GM21619 (cell line): Measurements from ENCODE around the gene ULBP2.
"Not testable (repeated sequence)": the region's sequence is repeated elsewhere in the genome, so short reads cannot be mapped to it uniquely, and the experiment has no call there.

Source experiments
- ATAC-seq: cut with Tn5 transposase; IDR thresholded peaks from one replicate; pipeline ENCODE4 v1.9.1; 2021; ENCODE audit not compliant: unreplicated experiment

The ULBP2 gene

DNA sequence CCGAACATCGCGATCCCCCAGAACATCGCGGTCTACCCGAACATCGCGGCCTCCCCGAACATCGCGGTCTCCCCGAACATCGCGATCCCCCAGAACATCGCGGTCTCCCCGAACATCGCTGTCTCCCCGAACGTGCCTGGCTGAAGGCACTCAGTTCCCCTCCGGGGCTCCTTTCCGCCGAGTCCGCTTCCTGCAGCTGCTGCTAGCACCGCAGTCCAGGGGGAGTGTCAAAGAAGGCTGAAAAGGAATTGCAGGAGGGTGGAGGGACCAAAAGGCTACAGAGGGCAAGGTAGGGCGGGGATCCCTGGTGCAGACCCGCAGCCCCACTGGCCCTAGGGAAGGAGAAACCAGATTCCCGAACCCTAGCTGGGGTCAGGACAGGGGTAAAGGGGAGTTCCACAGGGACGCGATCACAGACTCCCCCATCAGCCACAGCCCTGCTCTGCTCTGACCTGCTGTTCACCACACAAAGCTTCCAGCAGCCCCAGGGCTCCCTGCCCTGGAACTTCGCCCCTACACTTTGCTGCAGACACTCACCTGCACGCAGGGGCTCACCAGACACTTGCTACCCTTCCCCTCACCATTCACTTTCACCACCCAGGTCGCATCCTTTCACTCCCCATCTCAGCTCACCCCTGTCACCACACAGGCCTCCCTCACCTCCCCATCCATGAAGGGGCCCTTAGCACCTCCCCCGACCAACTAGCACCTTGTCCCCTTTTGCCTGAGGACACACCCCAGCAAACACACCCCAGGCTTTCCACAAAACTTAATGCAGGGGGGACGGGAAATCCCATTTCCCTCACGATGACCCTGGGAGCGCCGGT lies 23.6 kb downstream of the ULBP2 start:
- no peak for ATAC-seq

DNA sequence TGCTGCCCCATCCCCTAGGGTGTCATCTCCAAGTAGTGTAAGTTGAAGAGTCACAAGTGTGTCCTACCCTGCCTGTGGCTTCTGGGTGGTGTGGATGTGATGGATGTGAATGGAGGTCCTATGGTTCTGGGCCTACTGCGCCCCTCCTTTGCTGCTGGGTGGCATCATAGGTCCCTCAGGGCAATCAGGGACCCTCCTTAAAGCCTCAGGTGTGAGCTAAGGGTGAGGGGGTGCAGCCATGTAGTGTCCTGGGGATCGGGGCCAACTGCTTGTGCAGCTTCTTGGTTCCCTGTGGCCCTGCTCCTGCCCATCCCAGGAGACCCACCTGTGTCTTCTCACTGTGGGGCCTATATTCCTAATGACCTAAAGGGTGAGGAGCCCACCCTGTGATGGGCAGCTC lies 24.5 kb downstream of the ULBP2 start:
- not testable (repeated sequence) for ATAC-seq

DNA sequence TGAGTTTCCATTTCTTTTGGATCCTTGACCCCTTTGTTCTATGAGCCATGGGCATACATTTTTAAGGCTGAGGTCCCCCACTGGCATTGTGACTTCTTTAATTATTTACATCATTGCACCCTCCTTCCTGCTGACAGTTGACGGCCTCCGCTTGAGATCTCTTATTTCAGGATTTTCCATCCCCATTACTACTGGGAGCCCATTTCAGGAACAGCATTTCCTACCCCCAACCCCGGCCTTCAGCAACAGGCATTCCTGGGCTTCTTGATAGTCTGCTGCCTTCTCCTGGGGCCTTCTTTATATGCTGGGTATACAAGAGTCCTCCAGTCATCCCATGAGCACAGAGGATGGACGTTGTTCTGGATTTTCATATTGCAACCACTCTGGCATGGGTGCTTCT lies 25.8 kb downstream of the ULBP2 start:
- no peak for ATAC-seq

DNA sequence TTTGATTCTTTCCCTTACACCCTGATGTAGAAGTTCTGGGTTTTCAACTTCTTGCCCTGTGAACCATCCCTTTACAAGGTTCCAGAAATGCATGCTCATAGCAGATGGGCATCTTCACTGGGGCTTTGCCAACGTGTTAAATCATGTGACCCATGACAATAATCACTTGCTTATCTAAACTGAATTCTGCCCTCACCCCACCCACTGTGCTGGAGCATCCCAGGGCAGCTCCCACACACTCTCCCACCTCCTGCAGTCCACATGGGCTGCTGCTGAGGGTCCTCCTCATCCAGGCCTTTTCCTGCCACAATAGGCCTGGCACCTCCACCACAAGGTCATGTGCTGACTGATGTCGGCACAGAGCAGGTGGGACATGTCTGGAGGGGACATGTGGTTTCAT lies 26.2 kb downstream of the ULBP2 start:
- ATAC-seq: not testable (repeated sequence)

DNA sequence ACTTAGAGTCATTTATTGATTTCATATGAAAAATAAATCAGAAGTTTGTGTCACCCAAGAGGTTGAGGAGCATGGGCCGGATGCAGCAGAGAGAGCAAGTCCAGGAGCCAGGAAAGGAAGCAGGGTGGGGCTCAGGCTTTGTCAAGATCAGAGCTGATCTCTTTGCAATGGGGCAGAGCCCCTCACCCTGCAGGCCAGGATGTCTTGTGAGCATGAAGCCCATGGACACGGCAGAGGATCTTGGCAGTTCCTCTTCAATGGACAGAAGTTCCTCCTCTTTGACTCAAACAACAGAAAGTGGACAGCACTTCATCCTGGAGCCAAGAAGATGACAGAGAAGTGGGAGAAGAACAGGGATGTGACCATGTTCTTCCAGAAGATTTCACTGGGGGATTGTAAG lies 27.1 kb downstream of the ULBP2 start:
- not testable (repeated sequence) for ATAC-seq

DNA sequence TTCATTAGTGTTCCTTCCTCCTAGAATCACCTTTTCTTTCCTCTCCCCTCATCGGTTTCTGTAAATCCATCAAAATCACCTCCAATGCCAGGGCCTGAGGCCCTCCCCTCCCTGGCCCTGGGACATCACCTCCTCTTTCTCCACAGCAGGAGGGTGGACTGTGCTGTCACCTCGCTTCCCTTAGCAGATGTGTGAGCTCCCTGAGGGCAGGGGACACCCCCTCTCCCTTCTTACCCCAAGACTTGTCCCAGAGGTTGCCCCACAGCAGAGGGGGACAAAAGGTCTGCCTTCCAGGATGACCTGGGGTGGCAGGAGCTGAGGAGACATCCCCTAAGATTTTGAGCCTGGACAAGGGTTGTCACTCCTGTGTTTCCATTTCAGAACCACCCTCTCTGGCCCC lies 27.8 kb downstream of the ULBP2 start:
- no peak for ATAC-seq

DNA sequence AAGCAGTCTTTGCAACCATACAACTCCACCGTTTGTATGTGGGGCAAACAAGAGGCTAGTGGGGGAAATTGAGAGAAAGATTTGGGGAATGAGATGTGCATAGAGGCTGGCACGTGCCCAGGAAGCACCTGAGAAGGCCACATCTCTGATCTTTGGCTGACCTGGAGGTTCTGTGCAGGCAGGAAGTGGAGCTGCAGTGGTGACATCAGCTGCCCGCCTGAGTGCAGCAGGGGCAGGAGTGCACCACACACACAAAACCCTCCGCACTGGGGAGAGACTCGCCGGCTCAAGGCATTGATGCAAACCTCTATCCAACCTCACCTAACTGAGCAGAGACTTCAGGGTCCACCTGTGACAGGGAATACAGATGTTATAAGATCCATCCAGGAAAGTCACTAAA lies 32.6 kb downstream of the ULBP2 start:
- not testable (repeated sequence) for ATAC-seq

DNA sequence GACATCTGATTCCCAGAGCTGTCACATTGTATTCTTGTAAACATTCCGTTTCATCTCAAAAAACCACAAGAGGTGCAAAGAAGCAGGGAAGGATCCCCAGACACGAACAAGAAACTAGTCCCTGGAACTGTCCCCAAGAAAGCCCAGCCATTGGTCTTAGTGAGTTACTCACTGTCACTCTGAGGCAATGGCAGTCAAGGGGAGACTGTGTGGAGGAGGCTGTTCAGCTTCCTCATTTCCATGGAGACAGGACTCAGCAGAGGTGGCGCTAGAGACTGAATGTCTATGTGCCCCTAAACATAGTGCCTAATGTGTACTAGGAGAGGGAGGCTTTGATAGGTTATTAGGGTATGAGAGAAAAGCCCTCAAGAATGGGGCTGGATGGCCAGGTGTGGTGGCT lies 33.0 kb downstream of the ULBP2 start:
- ATAC-seq: no peak

DNA sequence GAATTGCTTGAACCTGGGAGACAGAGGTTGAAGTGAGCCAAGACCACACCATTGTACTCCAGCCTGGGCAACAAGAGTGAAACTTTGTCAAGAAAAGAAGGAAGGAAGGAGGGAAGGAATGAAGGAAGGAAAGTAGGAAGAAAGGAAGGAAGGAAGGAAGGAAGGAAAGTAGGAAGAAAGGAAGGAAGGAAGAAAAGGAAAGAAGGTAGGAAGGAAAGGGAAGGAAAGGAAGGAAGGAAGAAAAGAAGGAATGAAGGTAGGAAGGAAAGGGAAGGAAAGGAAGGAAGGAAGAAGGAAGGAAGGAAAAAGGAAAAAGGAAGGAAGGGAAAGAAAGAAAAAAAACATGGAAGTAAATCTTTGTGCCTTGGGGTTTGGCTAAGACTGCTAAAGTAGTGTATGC lies 33.6 kb downstream of the ULBP2 start:
- ATAC-seq: no peak

DNA sequence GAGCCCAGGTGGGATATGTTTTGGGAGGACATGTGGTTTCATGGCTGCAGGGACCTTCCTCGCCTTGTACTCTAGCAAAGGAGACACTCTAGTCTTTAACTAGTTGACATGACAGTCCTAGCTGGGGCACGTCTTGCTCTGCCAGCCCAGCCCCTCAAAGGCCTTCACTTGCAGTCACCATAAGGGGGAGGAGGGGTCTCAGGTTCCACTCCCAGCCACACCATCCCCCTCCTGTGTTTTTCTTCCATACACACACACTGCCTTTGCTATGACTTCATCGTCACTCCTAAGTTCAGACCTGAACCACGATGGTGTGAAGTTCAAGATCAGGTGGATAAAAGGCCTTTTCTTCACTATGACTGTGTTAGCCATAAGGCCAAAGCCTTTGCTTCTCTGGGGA lies 35.4 kb downstream of the ULBP2 start:
- no peak for ATAC-seq

DNA sequence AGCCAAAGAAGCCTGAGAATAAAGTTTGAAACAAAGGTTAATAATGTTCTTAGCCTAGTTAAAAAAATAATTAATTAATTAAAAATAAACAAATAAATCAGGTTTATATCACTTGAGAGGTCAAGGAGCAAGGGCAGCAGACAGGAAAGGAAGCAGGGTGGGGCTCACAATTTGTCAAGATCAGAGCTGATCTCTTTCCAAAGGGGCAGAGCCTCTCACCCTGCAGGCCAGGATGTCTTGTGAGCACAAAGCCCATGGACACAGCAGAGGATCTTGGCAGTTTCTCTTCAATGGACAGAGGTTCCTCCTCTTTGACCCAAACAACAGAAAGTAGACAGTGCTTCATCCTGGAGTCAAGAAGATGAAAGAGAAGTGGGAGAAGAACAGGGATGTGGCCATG lies 36.8 kb downstream of the ULBP2 start:
- no peak for ATAC-seq

DNA sequence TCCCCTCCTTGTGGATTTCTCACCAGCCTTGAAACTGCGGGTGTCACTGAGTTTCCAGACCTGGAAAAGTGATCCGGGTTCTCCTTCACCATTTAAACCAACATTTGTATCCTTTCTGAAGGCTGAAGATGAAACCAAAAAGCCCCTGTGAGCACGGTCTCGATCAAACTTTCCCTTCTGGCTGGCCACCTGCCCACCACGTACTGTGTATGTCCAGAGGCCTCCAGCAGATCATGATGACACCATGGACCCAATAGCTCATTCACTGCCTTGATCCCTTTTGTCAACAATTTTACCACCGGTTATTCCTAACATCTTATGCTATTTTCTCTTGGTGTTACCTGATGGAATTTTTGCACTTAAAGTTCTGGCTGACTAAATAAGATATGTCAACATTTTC lies 37.5 kb downstream of the ULBP2 start:
- ATAC-seq: no peak

DNA sequence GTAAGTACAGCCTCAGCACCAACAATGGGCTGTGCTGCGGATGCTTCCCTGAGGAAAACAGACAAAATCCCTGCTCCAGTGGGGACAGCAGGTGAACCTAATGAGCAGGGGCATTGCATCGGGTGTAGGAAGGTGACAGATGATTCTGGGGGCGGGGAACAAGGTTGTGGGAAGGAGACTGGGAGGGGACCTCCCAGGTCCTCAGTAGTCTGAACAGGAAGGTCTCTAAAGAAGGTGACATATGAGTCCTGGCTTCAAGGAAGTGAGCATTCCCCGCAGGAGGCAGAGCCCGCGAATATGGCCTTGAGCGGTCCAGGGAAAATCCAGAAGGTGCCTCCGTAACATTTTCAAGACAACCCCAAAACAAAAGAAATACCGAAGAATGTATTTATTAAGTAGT lies 41.3 kb downstream of the ULBP2 start:
- ATAC-seq: no peak

DNA sequence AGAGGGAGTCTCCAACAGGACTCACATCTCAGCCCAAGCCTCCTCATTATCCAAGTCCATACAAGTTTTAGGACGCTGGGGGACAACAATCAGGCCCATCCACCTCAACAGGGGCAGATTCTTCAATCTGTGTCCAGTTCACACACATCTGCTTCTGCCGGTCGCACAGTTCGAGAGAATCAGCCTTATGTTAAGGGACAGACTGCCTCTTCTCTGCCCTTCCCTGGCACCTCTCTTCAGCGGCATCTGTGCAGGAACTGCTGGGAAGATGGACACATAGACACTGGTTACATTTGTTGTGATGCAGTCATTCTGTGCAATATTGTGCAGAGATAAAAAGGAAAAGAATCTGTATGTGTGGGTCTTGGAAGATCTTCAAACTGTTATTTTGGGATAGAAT lies 43.0 kb downstream of the ULBP2 start:
- no peak for ATAC-seq

DNA sequence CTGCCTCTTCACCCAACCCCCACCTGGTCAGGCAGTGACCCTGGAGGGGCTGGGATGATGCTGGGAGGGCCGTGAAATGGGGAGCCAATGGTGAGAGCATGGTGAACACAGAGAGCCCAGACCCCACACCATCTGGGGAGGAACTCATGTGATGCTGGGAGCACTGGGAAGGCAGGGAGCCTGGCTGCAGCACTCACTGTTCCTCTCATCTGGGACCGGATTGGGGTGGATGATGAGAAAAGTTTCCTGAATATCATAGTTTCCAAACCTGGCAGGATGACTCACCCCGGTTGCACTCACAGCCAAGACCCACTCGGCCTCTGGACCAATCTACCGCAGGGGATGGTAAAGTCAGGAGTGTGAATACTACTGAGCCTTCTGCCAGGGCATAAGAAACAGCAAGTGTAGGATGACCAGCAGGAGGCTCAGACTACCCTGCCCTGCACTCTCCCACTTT lies 43.7 kb downstream of the ULBP2 start:
- ATAC-seq: no peak

DNA sequence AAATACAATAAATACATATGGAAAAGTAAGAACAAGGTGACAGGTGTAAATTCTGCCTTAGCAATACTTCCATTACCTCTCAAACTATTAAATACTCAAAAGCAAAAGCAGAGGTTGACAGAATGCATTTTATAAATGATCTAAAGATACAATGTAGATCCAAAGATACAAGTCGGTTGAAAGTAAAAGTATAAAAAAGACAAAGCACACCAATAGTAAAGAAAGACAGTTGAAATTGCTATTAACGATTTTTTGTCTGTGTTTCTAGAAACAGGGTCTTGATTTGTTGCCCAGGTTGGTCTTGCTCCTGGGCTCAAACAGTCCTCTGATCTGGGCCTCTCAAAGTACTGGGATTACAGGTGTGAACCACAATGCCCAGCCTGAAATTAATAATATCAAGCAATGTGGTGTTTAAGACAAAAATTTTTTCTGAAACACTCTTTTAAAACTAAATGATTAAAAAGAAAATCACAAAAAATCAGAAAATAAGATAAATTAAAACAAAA lies 45.8 kb downstream of the ULBP2 start:
- no peak for ATAC-seq

DNA sequence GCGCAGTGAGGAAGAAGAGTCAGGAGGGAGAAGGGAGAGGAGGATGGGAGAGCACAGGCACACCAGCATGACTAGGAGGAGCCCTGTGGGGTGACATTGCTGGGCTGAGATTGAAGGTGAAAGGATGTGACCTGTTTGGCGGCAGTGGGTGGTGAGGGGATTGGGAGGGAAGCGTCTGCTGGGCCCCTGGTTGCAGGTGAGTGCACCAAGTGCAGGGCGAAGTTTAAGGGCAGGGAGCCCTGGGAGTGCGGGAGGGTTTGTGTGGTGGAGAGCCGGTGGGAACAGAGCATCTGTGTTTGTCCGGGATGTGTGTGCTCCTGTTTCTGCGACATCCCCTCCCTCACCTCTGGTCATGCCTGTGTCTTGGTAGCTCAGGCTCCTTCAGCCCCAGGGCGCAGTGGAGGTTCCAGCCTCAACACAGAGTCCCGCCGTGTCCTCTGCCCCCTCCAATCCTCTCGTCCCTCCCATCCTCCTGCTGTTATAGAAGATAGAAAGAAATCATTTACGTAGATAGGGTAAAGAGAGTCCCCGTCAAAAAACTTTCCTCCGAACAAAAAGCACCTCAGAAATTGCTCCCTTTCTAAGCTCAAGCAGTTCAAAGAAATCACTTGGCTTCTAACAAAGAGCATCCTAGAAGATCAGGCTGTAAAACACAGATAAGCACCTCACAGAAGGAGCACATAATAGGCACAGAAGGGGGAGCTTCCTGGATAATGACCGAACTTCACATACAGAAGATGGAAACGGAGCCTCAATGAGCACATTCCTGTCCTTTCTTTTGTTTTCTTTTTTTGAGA lies 46.9 kb downstream of the ULBP2 start:
- ATAC-seq: no peak

DNA sequence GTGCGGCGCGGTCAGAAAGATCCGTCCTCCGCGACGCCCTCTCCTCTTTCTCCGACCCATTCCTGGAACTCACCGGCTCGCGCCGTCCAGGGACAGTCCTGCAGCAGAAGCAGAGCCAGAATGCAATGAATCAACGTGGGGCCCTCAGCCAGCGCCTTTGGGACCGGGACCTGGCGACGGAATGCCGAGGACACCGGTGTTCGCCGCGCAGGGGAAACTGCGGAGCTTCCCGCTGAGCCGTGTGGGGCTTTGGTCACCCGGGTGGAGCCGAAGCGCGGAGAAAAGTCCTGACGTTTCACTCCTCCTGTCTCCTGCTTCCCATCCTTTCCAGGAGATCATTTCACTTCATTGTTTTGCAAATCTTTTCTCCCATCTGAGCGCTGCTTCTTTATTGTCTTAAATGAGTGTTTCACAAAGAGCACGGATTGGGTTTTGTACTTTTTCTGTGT lies 48.4 kb downstream of the ULBP2 start:
- no peak for ATAC-seq

DNA sequence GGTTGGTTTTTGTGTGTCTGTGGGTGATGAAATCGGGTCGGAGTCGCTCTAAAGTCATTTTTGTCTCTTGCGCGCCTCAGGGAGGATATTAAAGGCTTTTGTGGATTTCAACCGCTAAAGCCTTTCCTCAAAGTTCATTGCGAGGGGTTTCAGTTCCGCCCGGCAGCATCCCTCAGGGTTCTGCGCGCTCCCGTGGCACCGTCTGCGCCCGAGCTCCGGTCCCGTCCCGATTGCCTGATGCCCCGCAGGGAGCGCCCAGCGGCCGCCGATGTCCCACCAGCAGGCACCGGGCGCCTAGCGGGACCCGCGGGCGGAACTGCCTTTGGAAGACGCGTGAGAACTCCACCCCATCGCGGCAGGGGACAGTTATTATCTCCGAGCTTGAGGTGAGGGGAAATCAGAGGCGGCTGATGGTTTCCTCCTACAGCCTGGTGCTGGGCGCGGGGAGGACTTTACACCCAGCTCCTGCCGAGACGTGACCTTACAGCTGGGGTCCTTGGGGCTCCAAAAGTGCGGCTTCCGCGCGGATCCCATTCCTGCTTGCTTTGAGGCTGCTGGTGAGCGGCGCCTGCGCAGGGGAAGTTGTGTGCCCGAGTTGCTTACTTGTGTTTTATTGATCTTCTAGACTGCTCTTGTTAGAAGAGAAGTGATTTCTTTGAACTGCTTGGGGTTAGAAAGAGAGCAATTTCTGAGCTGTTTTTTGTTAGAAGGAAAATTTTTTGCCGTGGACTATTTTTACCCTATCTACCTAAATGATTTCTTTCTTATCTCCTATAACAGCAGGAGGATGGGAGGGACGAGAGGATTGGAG lies 49.1 kb downstream of the ULBP2 start:
- ATAC-seq: no peak

DNA sequence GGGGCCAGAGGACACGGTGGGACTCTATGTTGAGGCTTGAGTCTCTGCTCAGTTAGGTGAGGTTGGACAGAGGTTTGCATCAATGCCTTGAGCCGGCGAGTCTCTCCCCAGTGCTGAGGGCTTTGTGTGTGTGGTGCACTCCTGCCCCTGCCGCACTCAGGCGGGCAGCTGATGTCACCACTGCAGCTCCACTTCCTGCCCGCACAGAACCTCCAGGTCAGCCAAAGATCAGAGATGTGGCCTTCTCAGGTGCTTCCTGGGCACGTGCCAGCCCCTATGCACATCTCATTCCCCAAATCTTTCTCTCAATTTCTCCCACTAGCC lies 49.6 kb downstream of the ULBP2 start:
- ATAC-seq: not testable (repeated sequence)

DNA sequence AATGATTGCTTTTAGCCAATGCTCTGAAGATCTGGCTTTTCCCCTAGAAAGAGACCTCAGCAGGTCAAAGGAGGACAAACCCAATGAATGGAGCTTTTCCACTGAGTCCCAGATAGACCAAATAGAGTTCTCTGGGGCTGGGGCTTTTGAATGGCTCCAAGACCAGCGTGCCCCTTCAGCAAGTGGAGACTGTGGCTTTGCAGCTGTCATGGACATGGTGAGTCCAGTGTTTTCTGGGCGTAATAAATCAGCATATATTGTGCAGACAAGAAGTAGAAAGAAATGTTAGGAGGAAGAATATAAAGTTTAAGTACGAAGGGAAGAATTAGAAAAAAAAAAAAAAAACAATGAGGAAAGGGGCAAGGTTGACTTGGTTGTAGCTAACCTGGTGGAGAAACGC lies 50.0 kb downstream of the ULBP2 start:
- ATAC-seq: no peak
